ENCODE data around the gene PLA2G3.

DNA sequence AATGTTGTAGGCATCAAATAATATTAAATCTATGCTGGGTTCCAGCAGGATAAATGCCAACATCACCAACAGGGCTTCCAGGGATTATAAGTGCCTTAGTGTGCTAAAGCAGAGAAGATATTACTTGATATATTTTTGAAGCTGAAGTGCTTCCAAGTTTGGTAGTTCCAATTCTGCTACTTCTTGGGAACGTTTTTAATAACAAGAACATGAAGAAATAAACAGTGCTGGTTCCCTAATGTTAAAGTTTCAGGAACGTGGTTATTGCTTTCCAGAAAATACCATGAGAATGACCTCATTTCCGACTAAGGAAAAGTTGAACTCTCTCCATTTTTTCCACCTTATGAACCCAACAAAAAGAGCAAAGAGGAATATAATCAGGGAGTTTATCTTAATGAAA, 15.1 kb upstream of the PLA2G3 start:
- TF ChIP-seq, protein P1, sequence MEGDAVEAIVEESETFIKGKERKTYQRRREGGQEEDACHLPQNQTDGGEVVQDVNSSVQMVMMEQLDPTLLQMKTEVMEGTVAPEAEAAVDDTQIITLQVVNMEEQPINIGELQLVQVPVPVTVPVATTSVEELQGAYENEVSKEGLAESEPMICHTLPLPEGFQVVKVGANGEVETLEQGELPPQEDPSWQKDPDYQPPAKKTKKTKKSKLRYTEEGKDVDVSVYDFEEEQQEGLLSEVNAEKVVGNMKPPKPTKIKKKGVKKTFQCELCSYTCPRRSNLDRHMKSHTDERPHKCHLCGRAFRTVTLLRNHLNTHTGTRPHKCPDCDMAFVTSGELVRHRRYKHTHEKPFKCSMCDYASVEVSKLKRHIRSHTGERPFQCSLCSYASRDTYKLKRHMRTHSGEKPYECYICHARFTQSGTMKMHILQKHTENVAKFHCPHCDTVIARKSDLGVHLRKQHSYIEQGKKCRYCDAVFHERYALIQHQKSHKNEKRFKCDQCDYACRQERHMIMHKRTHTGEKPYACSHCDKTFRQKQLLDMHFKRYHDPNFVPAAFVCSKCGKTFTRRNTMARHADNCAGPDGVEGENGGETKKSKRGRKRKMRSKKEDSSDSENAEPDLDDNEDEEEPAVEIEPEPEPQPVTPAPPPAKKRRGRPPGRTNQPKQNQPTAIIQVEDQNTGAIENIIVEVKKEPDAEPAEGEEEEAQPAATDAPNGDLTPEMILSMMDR (IDR thresholded peaks at IDR 0.05) = no peak
- TF ChIP-seq POLR2A (IDR thresholded peaks at IDR 0.05) = no peak
